Stomach (tissue), 4 donors: ENCODE data around the gene C9orf72.

Experiments
- EP300 ChIP-seq: sonication (generic); formaldehyde crosslinking; IDR thresholded peaks from one replicate; pipeline ENCODE4 v1.6.1; 2017; ENCODE audit warnings: antibody characterized with exemption
- POLR2A ChIP-seq, 4 donors: fragments of 450-650 bp; IDR thresholded peaks; one replicate each; pipeline ENCODE4 v1.6.1; 2016; ENCODE audit warnings: antibody characterized with exemption in 4 of 4, control low read depth in 2 of 4, mild to moderate bottlenecking in 1 of 4, moderate library complexity in 1 of 4
- POLR2AphosphoS5 ChIP-seq, 3 donors: sonication (generic); formaldehyde crosslinking; IDR thresholded peaks; one replicate each; pipeline ENCODE4 v1.6.1; 2016; ENCODE audit warnings: antibody characterized with exemption in 3 of 3
- TF ChIP-seq, protein P1 (sequence below), 7 experiments: fragments of 450-650 bp in 4 of 7; fragments of 200-600 bp in 3 of 7; sonication (generic) in 3 of 7; IDR thresholded peaks; one replicate each; pipeline ENCODE4 v1.5.1; 2016 to 2019; ENCODE audit warnings: antibody characterized with exemption in 7 of 7, control low read depth in 2 of 7, mild to moderate bottlenecking in 1 of 7

DNA sequence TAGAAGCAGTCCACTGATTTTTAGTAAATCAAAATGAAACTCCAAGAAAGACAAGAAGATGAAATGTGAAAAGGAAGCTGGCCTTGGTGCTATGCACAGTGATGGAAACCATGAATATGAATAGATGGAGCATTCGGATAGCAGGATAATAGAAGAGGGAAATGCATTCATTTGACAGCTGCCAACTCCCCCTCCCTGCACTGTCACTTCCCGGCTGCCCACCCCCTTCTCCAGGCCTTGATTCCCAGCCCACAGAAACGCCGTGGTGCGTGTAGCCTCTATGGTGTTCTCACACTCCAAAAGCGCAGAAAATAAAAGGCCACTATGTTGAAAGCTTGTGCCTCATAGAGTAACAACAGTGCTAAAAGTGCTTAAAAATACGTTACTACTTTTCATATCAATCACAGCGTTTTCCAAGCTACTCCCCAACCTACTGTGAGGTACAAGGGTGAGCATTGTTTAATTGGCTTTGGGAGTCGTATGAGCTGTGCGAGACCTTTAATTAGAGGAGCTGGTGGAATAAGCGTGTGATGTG is 75.3 kb downstream of the C9orf72 start:
- TF ChIP-seq POLR2A (IDR thresholded peaks at IDR 0.05), result no peak
- TF ChIP-seq, protein P1, sequence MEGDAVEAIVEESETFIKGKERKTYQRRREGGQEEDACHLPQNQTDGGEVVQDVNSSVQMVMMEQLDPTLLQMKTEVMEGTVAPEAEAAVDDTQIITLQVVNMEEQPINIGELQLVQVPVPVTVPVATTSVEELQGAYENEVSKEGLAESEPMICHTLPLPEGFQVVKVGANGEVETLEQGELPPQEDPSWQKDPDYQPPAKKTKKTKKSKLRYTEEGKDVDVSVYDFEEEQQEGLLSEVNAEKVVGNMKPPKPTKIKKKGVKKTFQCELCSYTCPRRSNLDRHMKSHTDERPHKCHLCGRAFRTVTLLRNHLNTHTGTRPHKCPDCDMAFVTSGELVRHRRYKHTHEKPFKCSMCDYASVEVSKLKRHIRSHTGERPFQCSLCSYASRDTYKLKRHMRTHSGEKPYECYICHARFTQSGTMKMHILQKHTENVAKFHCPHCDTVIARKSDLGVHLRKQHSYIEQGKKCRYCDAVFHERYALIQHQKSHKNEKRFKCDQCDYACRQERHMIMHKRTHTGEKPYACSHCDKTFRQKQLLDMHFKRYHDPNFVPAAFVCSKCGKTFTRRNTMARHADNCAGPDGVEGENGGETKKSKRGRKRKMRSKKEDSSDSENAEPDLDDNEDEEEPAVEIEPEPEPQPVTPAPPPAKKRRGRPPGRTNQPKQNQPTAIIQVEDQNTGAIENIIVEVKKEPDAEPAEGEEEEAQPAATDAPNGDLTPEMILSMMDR (IDR thresholded peaks at IDR 0.05), result no peak
- no peak for TF ChIP-seq EP300
- no peak for TF ChIP-seq POLR2AphosphoS5 (IDR thresholded peaks at IDR 0.05)
